NCI-H2171 (cell line): ENCODE data around the gene BRS3.

Experiments used
- DNase-seq: peaks from one replicate; lab custom pipeline; 2025; lab: John Stamatoyannopoulos, UW

The BRS3 gene

GRCh38 chrX:136495043-136495442, 7.3 kb downstream of the BRS3 start:
- DNase-seq = no peak

GRCh38 chrX:136496186-136496763, 8.5 kb downstream of the BRS3 start:
- no peak for DNase-seq

GRCh38 chrX:136496764-136497555, 9.2 kb downstream of the BRS3 start:
- DNase-seq = peak; percentile 89

- DNase-seq = no peak
These were observed 9.9 kb downstream of the BRS3 start, which contains the start of gene HTATSF1 for GRCh38 chrX:136497556-136498052. TSS of gene HTATSF1 (plus strand) at chrX:136497592. CDS start at chrX:136497685, 93 bp downstream.

GRCh38 chrX:136519069-136519468, 31.3 kb downstream of the BRS3 start:
- DNase-seq = no peak

- no peak for DNase-seq
These were observed 36.0 kb downstream of the BRS3 start for GRCh38 chrX:136523770-136524169.

- no peak for DNase-seq
These were observed 38.2 kb downstream of the BRS3 start for GRCh38 chrX:136525738-136526606.

GRCh38 chrX:136528645-136529315, 41.0 kb downstream of the BRS3 start:
- DNase-seq = no peak

GRCh38 chrX:136529795-136530194, 42.0 kb downstream of the BRS3 start:
- no peak for DNase-seq

GRCh38 chrX:136531951-136532350, 44.2 kb downstream of the BRS3 start, which contains the start of gene VGLL1:
TSS of gene VGLL1 (plus strand) at chrX:136532215. CDS start at chrX:136536021, 3,806 bp downstream.
- DNase-seq = no peak

- DNase-seq = no peak
These were observed 46.4 kb downstream of the BRS3 start for GRCh38 chrX:136534131-136534530.

GRCh38 chrX:136538811-136539210, 51.1 kb downstream of the BRS3 start:
- no peak for DNase-seq

GRCh38 chrX:136540226-136540625, 52.5 kb downstream of the BRS3 start:
- DNase-seq = no peak

- DNase-seq = no peak
These were observed 53.5 kb downstream of the BRS3 start for GRCh38 chrX:136541294-136541693.

- no peak for DNase-seq
These were observed 54.5 kb downstream of the BRS3 start for GRCh38 chrX:136542281-136542680.
